Sigmoid colon (tissue), 7 donors: ENCODE data around the gene AKAP12. TPM values are rescaled to one million over a fixed set of nuclear protein-coding genes. Genes with fewer than 3 reads are reported as not detected.
A peak's percentile ranks its signal among the peaks of the same experiment; 100 is the strongest.
"Not testable (repeated sequence)": the region's sequence is repeated elsewhere in the genome, so short reads cannot be mapped to it uniquely, and the experiment has no call there.

Experiments used
- DNase-seq: peaks from one replicate; pipeline ENCODE4 v3.0.0-alpha.2; 2019
- H3K27ac ChIP-seq, 4 donors: fragments of 200-600 bp; sonication (generic); one replicate each; pipeline ENCODE4 v1.5.1; 2016 to 2019; ENCODE audit warnings: mild to moderate bottlenecking in 1 of 4
- H3K27me3 ChIP-seq, 3 donors: fragments of 200-600 bp; sonication (generic); one replicate each; pipeline ENCODE4 v1.5.1; 2019; ENCODE audit warnings: mild to moderate bottlenecking in 1 of 3
- H3K36me3 ChIP-seq, 4 donors: fragments of 200-600 bp; sonication (generic); one replicate each; pipeline ENCODE4 v1.5.1; 2016 to 2019
- H3K4me1 ChIP-seq, 4 donors: fragments of 200-600 bp; sonication (generic); one replicate each; pipeline ENCODE4 v1.5.1; 2017 to 2019
- H3K4me3 ChIP-seq, 4 donors: fragments of 200-600 bp; sonication (generic); one replicate each; pipeline ENCODE4 v1.5.1; 2017 to 2019; ENCODE audit warnings: mild to moderate bottlenecking in 2 of 4, moderate library complexity in 1 of 4
- H3K9me3 ChIP-seq, 4 donors: fragments of 200-600 bp in 3 of 4; sonication (generic) in 3 of 4; one replicate each; pipeline versions ENCODE4 v1.5.1 to v1.6.1; 2013 to 2019
- EP300 ChIP-seq, 4 donors: sonication (generic); formaldehyde crosslinking; IDR thresholded peaks; one replicate each; pipeline ENCODE4 v1.6.1; 2017; ENCODE audit warnings: antibody characterized with exemption in 4 of 4
- POLR2A ChIP-seq, 2 donors: fragments of 450-650 bp; IDR thresholded peaks; one replicate each; pipeline ENCODE4 v1.6.1; 2016; ENCODE audit warnings: antibody characterized with exemption in 2 of 2, mild to moderate bottlenecking in 2 of 2, moderate library complexity in 2 of 2
- POLR2AphosphoS5 ChIP-seq, 4 donors: sonication (generic); formaldehyde crosslinking; IDR thresholded peaks; one replicate each; pipeline ENCODE4 v1.6.1; 2017; ENCODE audit warnings: antibody characterized with exemption in 4 of 4
- WGBS, 2 donors: extraction: QIAGEN DNeasy Blood & Tissue Kit; methylation state at CpG; one replicate each; pipeline ENCODE4 v1.1.7; 2013; 5-methylcytosine and 5-hydroxymethylcytosine counted together
- intact Hi-C: fragments of 100-400 bp; cut with DNase I; formaldehyde crosslinking; loops from one replicate; pipeline ENCODE4 v1.15.1; 2023
- polyA plus RNA-seq, 3 donors: library from polyadenylated mRNA; stranded (reverse); fragments of 200-250 nt; gene quantifications; one replicate each; pipeline ENCODE4 v1.2.3, GENCODE V29; 2013
- total RNA-seq, 4 donors: library from RNA; depleted of rRNA; stranded (reverse); fragments of >200 nt; gene quantifications; one replicate each; pipeline ENCODE4 v1.1.0, GENCODE V29; 2016
- TF ChIP-seq, protein P1 (sequence below), 4 experiments: fragments of 450-650 bp in 3 of 4; fragments of 200-600 bp in 1 of 4; IDR thresholded peaks; one replicate each; pipeline ENCODE4 v1.5.1; 2016 to 2019; ENCODE audit warnings: antibody characterized with exemption in 4 of 4, mild to moderate bottlenecking in 3 of 4, moderate library complexity in 2 of 4
- donor health status: healthy with polysubstance abuse.
- donor health status: Bipolar disorder and iron deficiency.
- donor health status: healthy.

AKAP12 gene
- total and polyA plus RNA-seq, 7 donors: 1.2 to 244 (median 133) TPM

DNA sequence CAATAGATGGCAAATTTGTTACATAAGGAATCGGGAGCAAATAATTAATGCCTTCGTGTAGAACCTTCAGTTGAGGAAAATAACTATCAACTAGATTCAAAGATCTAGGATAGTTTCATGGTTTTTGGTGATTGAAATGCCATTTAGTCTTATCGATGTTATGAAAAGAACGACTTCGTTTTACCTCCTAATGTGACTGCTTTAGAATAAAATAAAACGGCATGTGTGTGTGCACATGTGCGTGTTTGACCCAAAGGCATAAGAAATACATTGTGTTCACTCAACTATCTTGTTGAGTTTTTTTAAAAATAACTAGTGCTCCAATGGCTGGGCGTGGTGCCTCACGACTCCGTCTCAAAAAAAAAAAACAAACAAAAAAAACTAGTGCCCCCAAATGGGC, 114.0 kb downstream of the AKAP12 start:
- H3K9me3 ChIP-seq: no peaks in the 10 kb centered on the region
- peaks cover 10 to 77% (median 22%) of the 10 kb centered on the region in 4 donors for H3K36me3 ChIP-seq
- no peak overlapping the region for H3K4me3 ChIP-seq
- H3K4me1 ChIP-seq: peaks cover 0 to 6% (median 0%) of the 10 kb centered on the region in 4 donors
- H3K27me3 ChIP-seq: no peaks in the 10 kb centered on the region
- TF ChIP-seq POLR2AphosphoS5 (IDR thresholded peaks at IDR 0.05) (no peak), POLR2A (IDR thresholded peaks at IDR 0.05) (no peak), EP300 (IDR thresholded peaks at IDR 0.05) (no peak)
- TF ChIP-seq, protein P1, sequence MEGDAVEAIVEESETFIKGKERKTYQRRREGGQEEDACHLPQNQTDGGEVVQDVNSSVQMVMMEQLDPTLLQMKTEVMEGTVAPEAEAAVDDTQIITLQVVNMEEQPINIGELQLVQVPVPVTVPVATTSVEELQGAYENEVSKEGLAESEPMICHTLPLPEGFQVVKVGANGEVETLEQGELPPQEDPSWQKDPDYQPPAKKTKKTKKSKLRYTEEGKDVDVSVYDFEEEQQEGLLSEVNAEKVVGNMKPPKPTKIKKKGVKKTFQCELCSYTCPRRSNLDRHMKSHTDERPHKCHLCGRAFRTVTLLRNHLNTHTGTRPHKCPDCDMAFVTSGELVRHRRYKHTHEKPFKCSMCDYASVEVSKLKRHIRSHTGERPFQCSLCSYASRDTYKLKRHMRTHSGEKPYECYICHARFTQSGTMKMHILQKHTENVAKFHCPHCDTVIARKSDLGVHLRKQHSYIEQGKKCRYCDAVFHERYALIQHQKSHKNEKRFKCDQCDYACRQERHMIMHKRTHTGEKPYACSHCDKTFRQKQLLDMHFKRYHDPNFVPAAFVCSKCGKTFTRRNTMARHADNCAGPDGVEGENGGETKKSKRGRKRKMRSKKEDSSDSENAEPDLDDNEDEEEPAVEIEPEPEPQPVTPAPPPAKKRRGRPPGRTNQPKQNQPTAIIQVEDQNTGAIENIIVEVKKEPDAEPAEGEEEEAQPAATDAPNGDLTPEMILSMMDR (IDR thresholded peaks at IDR 0.05): no peak
- intact Hi-C loops: no loop called here
- H3K27ac ChIP-seq: no peak overlapping the region
- WGBS, 2 donors: 94 to 96% methylated on average over 10 of the region's 10 CpGs
- DNase-seq: no peak

DNA sequence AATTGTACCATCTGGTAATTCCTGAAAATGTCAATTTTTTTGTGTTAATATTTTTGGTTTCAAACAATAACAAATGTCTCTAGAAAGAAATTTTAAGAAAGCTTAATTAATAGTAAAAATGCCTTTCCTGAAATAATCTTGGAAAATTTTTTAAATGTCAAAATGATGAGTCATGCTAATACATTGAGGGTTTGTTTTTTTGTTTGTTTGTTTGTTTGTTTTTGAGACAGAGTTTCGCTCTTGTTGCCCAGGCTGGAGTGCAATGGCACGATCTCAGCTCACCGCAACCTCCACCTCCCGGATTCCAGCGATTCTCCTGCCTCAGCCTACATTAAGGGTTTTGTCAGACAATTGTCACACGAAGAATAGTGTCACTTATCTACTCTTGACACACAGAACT, 117.2 kb downstream of the AKAP12 start:
- DNase-seq, H3K27me3 ChIP-seq, intact Hi-C loops, H3K9me3 ChIP-seq, H3K4me1 ChIP-seq, H3K4me3 ChIP-seq: not testable (repeated sequence)
- Histone ChIP-seq H3K36me3 (peaks cover 0 to 56% (median 9%) of the 10 kb centered on the region in 4 donors), H3K27ac (peak overlapping the region in 3 of 4 donors; percentile 7 to 29 (median 7))
- WGBS, 2 donors: 95 to 96% methylated on average over 6 of the region's 6 CpGs

DNA sequence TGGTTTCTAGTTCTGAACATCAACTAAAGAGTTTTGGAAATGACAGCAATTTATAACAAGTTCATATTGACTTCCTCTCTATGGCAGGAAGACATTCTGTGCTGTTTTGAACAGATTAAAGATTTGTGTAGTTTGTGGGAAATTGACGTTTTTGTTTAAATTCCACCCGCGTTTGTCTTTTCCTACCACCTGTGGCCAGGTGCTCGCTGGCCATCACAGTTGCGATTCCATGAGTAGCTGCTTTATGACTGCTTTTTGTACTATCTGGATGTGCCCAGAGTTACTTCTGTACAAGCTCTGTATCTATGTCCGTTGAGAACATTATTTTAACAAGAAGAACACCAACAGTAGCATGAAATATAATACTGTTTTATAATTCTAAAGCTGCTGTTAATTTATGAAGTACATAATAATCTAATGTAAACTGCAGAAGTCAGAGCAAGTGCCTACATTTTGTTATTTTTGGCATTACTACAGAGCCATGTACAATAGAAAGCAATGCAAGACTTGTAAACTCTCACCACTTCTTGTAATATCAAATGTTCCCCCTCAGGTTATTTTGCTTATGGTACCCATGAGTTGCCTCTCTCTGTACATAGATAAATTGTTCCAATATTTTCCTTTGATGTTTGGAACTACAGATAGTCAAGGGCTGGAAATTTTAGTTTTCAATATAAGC, 118.1 kb downstream of the AKAP12 start:
- Histone ChIP-seq H3K36me3 (peaks cover 0 to 58% (median 6%) of the 10 kb centered on the region in 4 donors), H3K9me3 (no peaks in the 10 kb centered on the region), H3K4me3 (no peak overlapping the region), H3K27me3 (no peaks in the 10 kb centered on the region), H3K4me1 (peaks cover 0 to 6% (median 0%) of the 10 kb centered on the region in 4 donors), H3K27ac (no peak overlapping the region)
- no peak for TF ChIP-seq EP300 (IDR thresholded peaks at IDR 0.05)
- no peak for TF ChIP-seq POLR2A (IDR thresholded peaks at IDR 0.05)
- TF ChIP-seq POLR2AphosphoS5 (IDR thresholded peaks at IDR 0.05): no peak
- TF ChIP-seq, protein P1 (IDR thresholded peaks at IDR 0.05): no peak
- WGBS, 2 donors: 63 to 82% methylated on average over 6 of the region's 6 CpGs
- no peak for DNase-seq
- intact Hi-C loops: no loop called here

DNA sequence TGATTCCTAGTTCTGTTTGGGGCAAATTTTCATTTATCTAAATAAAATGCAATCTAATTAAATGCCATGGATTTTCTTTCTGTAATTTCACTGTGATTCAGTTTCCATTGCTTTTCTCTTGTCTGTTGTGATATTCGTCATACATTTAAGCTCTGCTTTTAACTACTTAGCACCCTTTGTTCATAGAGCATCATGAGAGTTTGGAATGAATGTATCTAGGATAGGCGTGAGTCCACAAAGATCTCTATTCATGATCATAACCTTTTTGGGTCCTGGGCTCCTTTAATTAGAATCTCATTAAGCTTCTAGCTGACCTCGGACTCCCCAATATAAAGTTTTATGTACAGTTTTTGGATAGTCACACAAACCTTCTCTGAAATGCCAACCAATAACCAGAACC, 118.7 kb downstream of the AKAP12 start:
- intact Hi-C loops: no loop called here
- Histone ChIP-seq H3K27me3 (no peaks in the 10 kb centered on the region), H3K36me3 (peaks cover 0 to 55% (median 6%) of the 10 kb centered on the region in 4 donors), H3K27ac (no peak overlapping the region), H3K4me1 (peaks cover 0 to 6% (median 0%) of the 10 kb centered on the region in 4 donors), H3K4me3 (no peak overlapping the region), H3K9me3 (no peaks in the 10 kb centered on the region)
- DNase-seq: no peak
- WGBS, 2 donors: 91% methylated on average over 3 of the region's 3 CpGs
- TF ChIP-seq, protein P1 (IDR thresholded peaks at IDR 0.05): no peak
- TF ChIP-seq POLR2A (IDR thresholded peaks at IDR 0.05): no peak
- no peak for TF ChIP-seq EP300 (IDR thresholded peaks at IDR 0.05)
- TF ChIP-seq POLR2AphosphoS5 (IDR thresholded peaks at IDR 0.05): no peak

DNA sequence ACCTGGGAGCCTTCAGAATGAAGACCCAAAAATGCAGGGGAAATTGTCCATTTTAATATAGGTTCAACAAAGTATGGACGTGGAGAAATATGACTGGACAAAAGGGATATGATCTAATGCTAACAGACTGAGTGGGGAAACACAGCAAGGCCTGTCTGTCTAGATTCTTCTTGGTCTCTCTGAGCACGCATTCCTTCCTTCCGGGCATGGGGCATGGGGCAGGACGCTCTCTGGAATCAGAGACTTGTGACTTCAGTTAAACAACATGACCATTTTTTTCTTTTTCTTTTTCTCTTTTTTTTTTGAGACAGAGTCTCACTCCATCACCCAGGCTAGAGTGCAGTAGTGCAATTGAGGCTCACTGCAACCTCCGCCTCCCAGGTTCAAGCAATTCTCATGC, 119.7 kb downstream of the AKAP12 start:
- no peak for DNase-seq
- no peaks in the 10 kb centered on the region for H3K9me3 ChIP-seq
- no peaks in the 10 kb centered on the region for H3K27me3 ChIP-seq
- intact Hi-C loops: no loop called here
- peaks cover 0 to 6% (median 0%) of the 10 kb centered on the region in 4 donors for H3K4me1 ChIP-seq
- H3K36me3 ChIP-seq: peaks cover 0 to 48% (median 6%) of the 10 kb centered on the region in 4 donors
- no peak overlapping the region for H3K27ac ChIP-seq
- 96 to 97% methylated on average over 5 of the region's 5 CpGs for WGBS, 2 donors
- H3K4me3 ChIP-seq: no peak overlapping the region
- TF ChIP-seq POLR2AphosphoS5 (IDR thresholded peaks at IDR 0.05) (no peak), POLR2A (IDR thresholded peaks at IDR 0.05) (no peak), EP300 (IDR thresholded peaks at IDR 0.05) (no peak)
- TF ChIP-seq, protein P1 (IDR thresholded peaks at IDR 0.05): no peak
